ENCODE data around the gene ANKRD13D.

DNA sequence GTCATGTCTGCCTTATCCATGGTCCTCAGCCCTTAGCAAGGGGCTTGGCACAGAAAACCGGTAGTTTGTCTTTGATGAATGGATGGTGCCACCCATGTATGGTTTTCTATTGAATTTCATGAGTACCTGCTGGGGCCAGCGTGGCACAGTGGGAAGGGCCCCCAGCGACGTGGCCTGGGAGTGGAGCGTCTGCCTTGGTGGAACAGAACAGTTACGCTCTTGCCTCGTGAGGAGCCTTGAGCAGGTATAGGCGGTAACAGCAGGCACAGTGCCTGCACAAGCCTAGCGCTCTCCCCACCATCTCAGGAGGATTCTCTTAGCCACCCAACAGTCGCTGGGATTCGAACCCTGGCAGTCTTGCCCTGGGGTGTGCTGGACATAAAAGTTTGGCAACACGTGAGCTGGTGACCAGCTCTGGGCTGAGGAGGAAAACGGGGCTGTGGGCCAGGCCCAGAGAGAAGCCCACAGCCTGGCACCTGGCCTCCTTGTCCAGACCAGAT, 11.2 kb downstream of the ANKRD13D start:
- TF ChIP-seq, protein P1, sequence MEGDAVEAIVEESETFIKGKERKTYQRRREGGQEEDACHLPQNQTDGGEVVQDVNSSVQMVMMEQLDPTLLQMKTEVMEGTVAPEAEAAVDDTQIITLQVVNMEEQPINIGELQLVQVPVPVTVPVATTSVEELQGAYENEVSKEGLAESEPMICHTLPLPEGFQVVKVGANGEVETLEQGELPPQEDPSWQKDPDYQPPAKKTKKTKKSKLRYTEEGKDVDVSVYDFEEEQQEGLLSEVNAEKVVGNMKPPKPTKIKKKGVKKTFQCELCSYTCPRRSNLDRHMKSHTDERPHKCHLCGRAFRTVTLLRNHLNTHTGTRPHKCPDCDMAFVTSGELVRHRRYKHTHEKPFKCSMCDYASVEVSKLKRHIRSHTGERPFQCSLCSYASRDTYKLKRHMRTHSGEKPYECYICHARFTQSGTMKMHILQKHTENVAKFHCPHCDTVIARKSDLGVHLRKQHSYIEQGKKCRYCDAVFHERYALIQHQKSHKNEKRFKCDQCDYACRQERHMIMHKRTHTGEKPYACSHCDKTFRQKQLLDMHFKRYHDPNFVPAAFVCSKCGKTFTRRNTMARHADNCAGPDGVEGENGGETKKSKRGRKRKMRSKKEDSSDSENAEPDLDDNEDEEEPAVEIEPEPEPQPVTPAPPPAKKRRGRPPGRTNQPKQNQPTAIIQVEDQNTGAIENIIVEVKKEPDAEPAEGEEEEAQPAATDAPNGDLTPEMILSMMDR (IDR thresholded peaks at IDR 0.05): no peak
- TF ChIP-seq POLR2A (IDR thresholded peaks at IDR 0.05) (no peak), EP300 (IDR thresholded peaks at IDR 0.05) (no peak)

Measured in tibial nerve (tissue), 4 donors.